Prostate gland (tissue), 2 donors: Measurements from ENCODE around the gene PPP5C. TPM values are rescaled to one million over a fixed set of nuclear protein-coding genes. Genes with fewer than 3 reads are reported as not detected.
"Not testable (repeated sequence)": the region's sequence is repeated elsewhere in the genome, so short reads cannot be mapped to it uniquely, and the experiment has no call there.

Source experiments
- DNase-seq: peaks from one replicate; pipeline ENCODE4 v3.0.0-alpha.2; 2019; ENCODE audit warnings: low spot score
- H3K27ac ChIP-seq, 2 donors: fragments of 200-600 bp; sonication (generic); 2 replicates each; pipeline ENCODE4 v1.5.1; 2017 to 2019
- H3K27me3 ChIP-seq: fragments of 200-600 bp; sonication (generic); replicated peaks from 2 replicates; pipeline ENCODE4 v1.5.1; 2019; ENCODE audit not compliant: insufficient read depth
- H3K36me3 ChIP-seq, 2 donors: fragments of 200-600 bp; sonication (generic); 1 replicate in 1 of 2; 2 replicates in 1 of 2; pipeline versions ENCODE4 v1.5.1 to v1.8.1; 2017 to 2019
- H3K4me1 ChIP-seq: fragments of 200-600 bp; sonication (generic); replicated peaks from 2 replicates; pipeline ENCODE4 v1.5.1; 2019
- H3K4me3 ChIP-seq, 2 donors: fragments of 200-600 bp; sonication (generic); 2 replicates each; pipeline ENCODE4 v1.5.1; 2017 to 2019
- H3K9me3 ChIP-seq: fragments of 200-600 bp; sonication (generic); 2 replicates; pipeline ENCODE4 v1.5.1; 2017
- POLR2A ChIP-seq: fragments of 450-650 bp; IDR thresholded peaks from one replicate; pipeline ENCODE4 v1.6.1; 2016; ENCODE audit warnings: antibody characterized with exemption, mild to moderate bottlenecking
- POLR2AphosphoS5 ChIP-seq: sonication (generic); formaldehyde crosslinking; IDR thresholded peaks from one replicate; pipeline ENCODE4 v1.6.1; 2017; ENCODE audit warnings: antibody characterized with exemption
- WGBS: methylation state at CpG from one replicate; pipeline ENCODE4 v1.1.5; 2018; 5-methylcytosine and 5-hydroxymethylcytosine counted together
- intact Hi-C: fragments of 100-400 bp; cut with DNase I; formaldehyde crosslinking; loops from one replicate; pipeline ENCODE4 v1.14.2; 2022
- total RNA-seq, 2 donors: library from RNA; depleted of rRNA; stranded (reverse); fragments of >200 nt; gene quantifications; one replicate each; pipeline ENCODE4 v1.1.0, GENCODE V29; 2016
- TF ChIP-seq, protein P1 (sequence below), 4 experiments: fragments of 200-600 bp in 2 of 4; fragments of 450-650 bp in 2 of 4; sonication (generic) in 2 of 4; IDR thresholded peaks; 1 replicate in 3 of 4; 2 replicates in 1 of 4; pipeline ENCODE4 v1.5.1; 2016 to 2019; ENCODE audit warnings: antibody characterized with exemption in 4 of 4, mild to moderate bottlenecking in 2 of 4, moderate library complexity in 2 of 4

PPP5C gene
- total RNA-seq, 2 donors from 2014 or later, result 81.4 to 84.3 TPM

- no peak for TF ChIP-seq POLR2A
- no peak for TF ChIP-seq POLR2AphosphoS5
- TF ChIP-seq, protein P1, sequence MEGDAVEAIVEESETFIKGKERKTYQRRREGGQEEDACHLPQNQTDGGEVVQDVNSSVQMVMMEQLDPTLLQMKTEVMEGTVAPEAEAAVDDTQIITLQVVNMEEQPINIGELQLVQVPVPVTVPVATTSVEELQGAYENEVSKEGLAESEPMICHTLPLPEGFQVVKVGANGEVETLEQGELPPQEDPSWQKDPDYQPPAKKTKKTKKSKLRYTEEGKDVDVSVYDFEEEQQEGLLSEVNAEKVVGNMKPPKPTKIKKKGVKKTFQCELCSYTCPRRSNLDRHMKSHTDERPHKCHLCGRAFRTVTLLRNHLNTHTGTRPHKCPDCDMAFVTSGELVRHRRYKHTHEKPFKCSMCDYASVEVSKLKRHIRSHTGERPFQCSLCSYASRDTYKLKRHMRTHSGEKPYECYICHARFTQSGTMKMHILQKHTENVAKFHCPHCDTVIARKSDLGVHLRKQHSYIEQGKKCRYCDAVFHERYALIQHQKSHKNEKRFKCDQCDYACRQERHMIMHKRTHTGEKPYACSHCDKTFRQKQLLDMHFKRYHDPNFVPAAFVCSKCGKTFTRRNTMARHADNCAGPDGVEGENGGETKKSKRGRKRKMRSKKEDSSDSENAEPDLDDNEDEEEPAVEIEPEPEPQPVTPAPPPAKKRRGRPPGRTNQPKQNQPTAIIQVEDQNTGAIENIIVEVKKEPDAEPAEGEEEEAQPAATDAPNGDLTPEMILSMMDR (IDR thresholded peaks at IDR 0.05), result no peak
- no peak overlapping the region for H3K27ac ChIP-seq
- H3K27me3 ChIP-seq, result no peaks in the 10 kb centered on the region
- H3K4me3 ChIP-seq, result no peak overlapping the region
- no peaks in the 10 kb centered on the region for H3K9me3 ChIP-seq
- H3K4me1 ChIP-seq, result no peaks in the 10 kb centered on the region
- intact Hi-C loops, result no loop called here
- WGBS, result 89% methylated on average over 5 of the region's 5 CpGs
- DNase-seq, result no peak
- peaks cover 0 to 3% of the 10 kb centered on the region in 2 donors for H3K36me3 ChIP-seq
Observed at GRCh38 chr19:46394402-46394797, 47.5 kb downstream of the PPP5C start.

GRCh38 chr19:46397801-46398479 lies 51.1 kb downstream of the PPP5C start:
- H3K9me3 ChIP-seq, H3K4me3 ChIP-seq, H3K27ac ChIP-seq, H3K36me3 ChIP-seq, H3K4me1 ChIP-seq, H3K27me3 ChIP-seq, DNase-seq, intact Hi-C loops: not testable (repeated sequence)
- 94% methylated on average over 14 of the region's 14 CpGs for WGBS

DNA sequence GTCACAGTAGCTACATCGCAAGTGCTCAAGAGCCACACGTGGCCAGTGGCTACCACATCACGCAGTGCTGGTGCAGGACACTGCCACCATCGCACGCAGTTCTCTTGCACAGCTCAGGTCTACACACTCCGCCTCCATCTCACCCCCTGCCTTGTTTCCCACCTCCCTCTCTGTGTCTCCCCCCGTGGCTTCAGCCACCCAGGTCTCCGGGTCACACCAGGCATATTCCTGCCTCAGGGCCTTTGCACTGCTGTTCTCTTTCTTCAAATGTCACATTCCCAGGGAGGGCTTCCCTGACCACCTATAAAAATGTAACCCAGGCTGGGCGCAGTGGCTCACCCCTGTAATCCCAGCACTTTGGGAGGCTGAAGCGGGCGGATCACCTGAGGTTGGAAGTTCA lies 55.8 kb downstream of the PPP5C start:
- no peaks in the 10 kb centered on the region for H3K36me3 ChIP-seq
- H3K27me3 ChIP-seq, result no peaks in the 10 kb centered on the region
- intact Hi-C loops, result no loop called here
- H3K27ac ChIP-seq, result no peak overlapping the region
- no peaks in the 10 kb centered on the region for H3K9me3 ChIP-seq
- H3K4me3 ChIP-seq, result no peak overlapping the region
- no peak for TF ChIP-seq POLR2A
- TF ChIP-seq POLR2AphosphoS5, result no peak
- TF ChIP-seq, protein P1 (IDR thresholded peaks at IDR 0.05), result no peak
- peaks cover 3% of the 10 kb centered on the region for H3K4me1 ChIP-seq
- no peak for DNase-seq
- 93% methylated on average over 11 of the region's 11 CpGs for WGBS

- peak; percentile 43 for TF ChIP-seq POLR2A
- TF ChIP-seq, protein P1 (IDR thresholded peaks at IDR 0.05), result peak; percentile 8 to 37 (median 34)
- TF ChIP-seq POLR2AphosphoS5, result peak; percentile 36
- H3K9me3 ChIP-seq, result no peaks in the 10 kb centered on the region
- peak; percentile 57 for DNase-seq
- H3K27me3 ChIP-seq, result no peaks in the 10 kb centered on the region
- H3K4me3 ChIP-seq, result peak overlapping the region; percentile 31 to 33
- under 1% methylated on average over 36 of the region's 36 CpGs for WGBS
- no peaks in the 10 kb centered on the region for H3K36me3 ChIP-seq
- peaks cover 3% of the 10 kb centered on the region for H3K4me1 ChIP-seq
- H3K27ac ChIP-seq, result peak overlapping the region; percentile 65 to 69
- intact Hi-C loops, result no loop called here
Observed at GRCh38 chr19:46404055-46404752, 57.3 kb downstream of the PPP5C start.

- no peak for TF ChIP-seq POLR2A
- TF ChIP-seq, protein P1 (IDR thresholded peaks at IDR 0.05), result no peak
- no peak for TF ChIP-seq POLR2AphosphoS5
- no peaks in the 10 kb centered on the region for H3K27me3 ChIP-seq
- H3K9me3 ChIP-seq, result no peaks in the 10 kb centered on the region
- peaks cover 3% of the 10 kb centered on the region for H3K4me1 ChIP-seq
- no peak for DNase-seq
- intact Hi-C loops, result no loop called here
- H3K27ac ChIP-seq, result peak overlapping the region; percentile 65 to 69
- H3K36me3 ChIP-seq, result no peaks in the 10 kb centered on the region
- H3K4me3 ChIP-seq, result peak overlapping the region; percentile 31 to 33
- 20% methylated on average over 40 of the region's 41 CpGs for WGBS
Observed at GRCh38 chr19:46404753-46405468, 58.0 kb downstream of the PPP5C start.
